Neural progenitor cell (in vitro differentiated cells): Measurements from ENCODE around the gene SESTD1. TPM values are rescaled to one million over a fixed set of nuclear protein-coding genes. Genes with fewer than 3 reads are reported as not detected.

Experiments
- DNase-seq: peaks from one replicate; pipeline ENCODE4 v3.0.0-alpha.2; 2016; ENCODE audit warnings: low spot score
- H2AFZ ChIP-seq: fragments of 200-600 bp; sonication (generic); replicated peaks from 2 replicates; pipeline ENCODE4 v1.6.1; 2016; ENCODE audit warnings: antibody characterized with exemption
- H3F3A ChIP-seq: fragments of 200-600 bp; sonication (generic); 2 replicates; pipeline ENCODE4 v1.6.1; 2016; ENCODE audit warnings: antibody characterized with exemption, low read depth
- H3K27ac ChIP-seq: fragments of 200-600 bp; sonication (generic); 2 replicates; pipeline ENCODE4 v1.5.1; 2016; ENCODE audit warnings: mild to moderate bottlenecking
- H3K27me3 ChIP-seq: fragments of 200-600 bp; sonication (generic); 2 replicates; pipeline ENCODE4 v1.6.1; 2016; ENCODE audit warnings: mild to moderate bottlenecking, moderate library complexity
- H3K36me3 ChIP-seq: fragments of 200-600 bp; sonication (generic); 2 replicates; pipeline ENCODE4 v1.5.1; 2016
- H3K4me1 ChIP-seq: fragments of 200-600 bp; sonication (generic); 2 replicates; pipeline ENCODE4 v1.6.1; 2016; ENCODE audit warnings: mixed run types
- H3K4me2 ChIP-seq: fragments of 200-600 bp; sonication (generic); 2 replicates; pipeline ENCODE4 v1.6.1; 2016
- H3K4me3 ChIP-seq: fragments of 200-600 bp; sonication (generic); 2 replicates; pipeline ENCODE4 v1.5.1; 2016
- H3K79me2 ChIP-seq: fragments of 200-600 bp; sonication (generic); 2 replicates; pipeline ENCODE4 v1.6.1; 2016; ENCODE audit warnings: low read depth
- H3K9ac ChIP-seq: fragments of 200-600 bp; sonication (generic); 2 replicates; pipeline ENCODE4 v1.6.1; 2016
- H3K9me3 ChIP-seq: fragments of 200-600 bp; sonication (generic); 2 replicates; pipeline ENCODE4 v1.5.1; 2016; ENCODE audit warnings: low read depth
- H4K20me1 ChIP-seq: fragments of 200-600 bp; sonication (generic); 2 replicates; pipeline ENCODE4 v1.6.1; 2016; ENCODE audit warnings: low read depth
- H3K27ac Mint-ChIP-seq: 3 replicates; pipeline ENCODE4 v1.8.0; 2021; ENCODE audit warnings: mixed read lengths
- H3K27me3 Mint-ChIP-seq: 2 replicates; pipeline ENCODE4 v1.8.0; 2022; ENCODE audit warnings: low read depth, mild to moderate bottlenecking, inconsistent platforms, moderate library complexity, mixed read lengths; ENCODE audit not compliant: insufficient read depth
- H3K36me3 Mint-ChIP-seq: 3 replicates; pipeline ENCODE4 v1.8.0; 2021; ENCODE audit warnings: mixed read lengths
- H3K4me1 Mint-ChIP-seq: 3 replicates; pipeline ENCODE4 v1.8.0; 2021; ENCODE audit warnings: mixed read lengths
- H3K4me3 Mint-ChIP-seq: 3 replicates; pipeline ENCODE4 v1.8.0; 2021; ENCODE audit warnings: mild to moderate bottlenecking, moderate library complexity, mixed read lengths
- H3K9me3 Mint-ChIP-seq: 3 replicates; pipeline ENCODE4 v1.8.0; 2020; ENCODE audit warnings: mixed read lengths
- CTCF ChIP-seq: fragments of 200-600 bp; sonication (generic); IDR thresholded peaks from 2 replicates; pipeline ENCODE4 v1.5.1; 2017; ENCODE audit warnings: antibody characterized with exemption, mild to moderate bottlenecking
- EZH2 ChIP-seq: fragments of 200-600 bp; sonication (generic); IDR thresholded peaks from 2 replicates; pipeline ENCODE4 v1.6.1; 2017; ENCODE audit warnings: antibody characterized with exemption, mild to moderate bottlenecking, moderate library complexity
- EZH2phosphoT487 ChIP-seq: fragments of 200-600 bp; sonication (generic); IDR thresholded peaks from 2 replicates; pipeline ENCODE4 v1.6.1; 2017; ENCODE audit warnings: antibody characterized with exemption
- total RNA-seq: library from RNA; depleted of rRNA; stranded (reverse); fragments of >200 nt; gene quantifications from 2 replicates; pipeline ENCODE4 v1.2.3, GENCODE V29; 2015; ENCODE audit warnings: low replicate concordance

The SESTD1 gene
- total RNA-seq, 1 donor from 2014 or later: 43.1 TPM

- Histone ChIP-seq H3K4me3 (no peak overlapping the region), H3K36me3 (peaks cover 1% of the 10 kb centered on the region), H3K9ac (no peak overlapping the region), H3F3A (no peaks in the 10 kb centered on the region), H3K27me3 (no peaks in the 10 kb centered on the region), H2AFZ (no peak overlapping the region), H3K27ac (no peak overlapping the region), H3K79me2 (no peaks in the 10 kb centered on the region), H4K20me1 (no peaks in the 10 kb centered on the region), H3K4me1 (no peaks in the 10 kb centered on the region), H3K4me2 (no peak overlapping the region), H3K9me3 (no peaks in the 10 kb centered on the region)
- DNase-seq: no peak
- Mint-ChIP-seq H3K27me3 (no peaks in the 10 kb centered on the region), H3K36me3 (peaks cover 33% of the 10 kb centered on the region), H3K9me3 (no peaks in the 10 kb centered on the region), H3K4me1 (no peaks in the 10 kb centered on the region), H3K4me3 (no peak overlapping the region), H3K27ac (no peak overlapping the region)
- TF ChIP-seq CTCF (no peak), EZH2phosphoT487 (no peak), EZH2 (no peak)
These were observed 157.8 kb downstream of the SESTD1 start for GRCh38 chr2:179106676-179107428.

- H3K79me2 ChIP-seq: no peaks in the 10 kb centered on the region
- no peaks in the 10 kb centered on the region for H3F3A ChIP-seq
- H3K4me3 Mint-ChIP-seq: no peak overlapping the region
- no peaks in the 10 kb centered on the region for H3K27me3 ChIP-seq
- no peaks in the 10 kb centered on the region for H3K36me3 ChIP-seq
- H3K27me3 Mint-ChIP-seq: no peaks in the 10 kb centered on the region
- no peaks in the 10 kb centered on the region for H3K9me3 ChIP-seq
- no peaks in the 10 kb centered on the region for H3K4me1 ChIP-seq
- no peak for DNase-seq
- H3K36me3 Mint-ChIP-seq: peaks cover 33% of the 10 kb centered on the region
- H2AFZ ChIP-seq: no peak overlapping the region
- no peak overlapping the region for H3K27ac Mint-ChIP-seq
- no peak overlapping the region for H3K9ac ChIP-seq
- no peaks in the 10 kb centered on the region for H4K20me1 ChIP-seq
- H3K4me2 ChIP-seq: no peak overlapping the region
- H3K27ac ChIP-seq: no peak overlapping the region
- no peaks in the 10 kb centered on the region for H3K9me3 Mint-ChIP-seq
- TF ChIP-seq CTCF (no peak), EZH2phosphoT487 (no peak), EZH2 (no peak)
- H3K4me3 ChIP-seq: no peak overlapping the region
- H3K4me1 Mint-ChIP-seq: no peaks in the 10 kb centered on the region
These were observed 158.3 kb downstream of the SESTD1 start for GRCh38 chr2:179106342-179106675.

GRCh38 chr2:179104736-179105135 lies 159.9 kb downstream of the SESTD1 start:
- H2AFZ ChIP-seq: no peak overlapping the region
- H3K4me1 Mint-ChIP-seq: no peaks in the 10 kb centered on the region
- no peaks in the 10 kb centered on the region for H3K9me3 ChIP-seq
- no peaks in the 10 kb centered on the region for H3K9me3 Mint-ChIP-seq
- DNase-seq: no peak
- H3K4me2 ChIP-seq: no peak overlapping the region
- peaks cover 28% of the 10 kb centered on the region for H3K36me3 Mint-ChIP-seq
- H3K4me3 Mint-ChIP-seq: no peak overlapping the region
- no peaks in the 10 kb centered on the region for H3K79me2 ChIP-seq
- H3K27ac ChIP-seq: peak overlapping the region; percentile 49
- no peak overlapping the region for H3K9ac ChIP-seq
- H3K4me1 ChIP-seq: no peaks in the 10 kb centered on the region
- H3K36me3 ChIP-seq: no peaks in the 10 kb centered on the region
- H3F3A ChIP-seq: no peaks in the 10 kb centered on the region
- H3K27ac Mint-ChIP-seq: no peak overlapping the region
- no peaks in the 10 kb centered on the region for H3K27me3 Mint-ChIP-seq
- no peaks in the 10 kb centered on the region for H3K27me3 ChIP-seq
- no peak overlapping the region for H3K4me3 ChIP-seq
- H4K20me1 ChIP-seq: no peaks in the 10 kb centered on the region
- TF ChIP-seq EZH2 (no peak), CTCF (no peak), EZH2phosphoT487 (no peak)
